GM23338 (cell line): ENCODE data around the gene MUC5B. TPM values are rescaled to one million over a fixed set of nuclear protein-coding genes. Genes with fewer than 3 reads are reported as not detected.

ENCODE experiments used
- NANOG ChIP-seq: IDR thresholded peaks from 2 replicates; pipeline ENCODE4 v1.6.1; 2016; ENCODE audit warnings: antibody characterized with exemption, borderline replicate concordance
- POLR2AphosphoS5 ChIP-seq: IDR thresholded peaks from 2 replicates; pipeline ENCODE4 v1.6.1; 2016; ENCODE audit warnings: antibody characterized with exemption, low read depth
- REST ChIP-seq: IDR thresholded peaks from one replicate; pipeline ENCODE4 v1.6.1; 2018; ENCODE audit warnings: antibody characterized with exemption; ENCODE audit not compliant: unreplicated experiment
- ZNF331 ChIP-seq: fragments of 250-450 bp; sonication (Bioruptor Pico); IDR thresholded peaks from 2 replicates; pipeline ENCODE4 v1.5.0; 2020; ENCODE audit warnings: low read depth, mild to moderate bottlenecking, moderate library complexity
- ZNF462 ChIP-seq: fragments of 250-450 bp; sonication (Bioruptor Pico); IDR thresholded peaks from 2 replicates; pipeline ENCODE4 v1.5.0; 2020; ENCODE audit warnings: mild to moderate bottlenecking, moderate library complexity
- polyA plus RNA-seq: library from polyadenylated mRNA; unstranded; fragments of >200 nt; fragmentation: Nextera tagmentation; extraction: Ambion mirVana; gene quantifications from 2 replicates; pipeline ENCODE4 v1.2.1, GENCODE V29; 2016
- total RNA-seq: library from RNA; depleted of rRNA; stranded (reverse); fragments of >200 nt; shearing (Covaris generic); gene quantifications from 2 replicates; pipeline ENCODE4 v1.2.3, GENCODE V29; 2014

The MUC5B gene
- total and polyA plus RNA-seq, 2 experiments from 2014 or later: 0.18 to 0.90 TPM

GRCh38 chr11:1236316-1237127, 13.7 kb downstream of the MUC5B start (continued):
- TF ChIP-seq REST (no peak), POLR2AphosphoS5 (no peak), ZNF462 (no peak), NANOG (no peak), ZNF331 (CRISPR knock-in tag) (no peak)
